HG03565 (cell line): ENCODE results near the gene TACO1.
A peak's percentile ranks its signal among the peaks of the same experiment; 100 is the strongest.

Experiments used
- ATAC-seq: cut with Tn5 transposase; IDR thresholded peaks from one replicate; pipeline ENCODE4 v1.9.1; 2021; ENCODE audit warnings: mild to moderate bottlenecking, moderate library complexity; ENCODE audit not compliant: unreplicated experiment

Gene TACO1

GRCh38 chr17:63598281-63598680 is 2.4 kb upstream of the TACO1 start:
- ATAC-seq = no peak

- ATAC-seq = no peak
Observed at GRCh38 chr17:63601439-63602371, 1.0 kb downstream of the TACO1 start.

- no peak for ATAC-seq
Observed at GRCh38 chr17:63609816-63610573, 9.3 kb downstream of the TACO1 start.

- no peak for ATAC-seq
Observed at GRCh38 chr17:63610854-63611253, 10.2 kb downstream of the TACO1 start.

GRCh38 chr17:63611354-63611753 is 10.7 kb downstream of the TACO1 start:
- ATAC-seq = no peak

- no peak for ATAC-seq
Observed at GRCh38 chr17:63613663-63614062, 13.0 kb downstream of the TACO1 start.

GRCh38 chr17:63621229-63621683 is 20.6 kb downstream of the TACO1 start:
- ATAC-seq = no peak

GRCh38 chr17:63621684-63622573 is 21.2 kb downstream of the TACO1 start, which contains the start of gene MAP3K3:
MAP3K3 (plus strand) TSS chr17:63622417; CDS start chr17:63622760, 343 bp downstream.
- peak; percentile 93 for ATAC-seq

GRCh38 chr17:63622574-63623390 is 22.1 kb downstream of the TACO1 start:
- ATAC-seq = peak; percentile 14

GRCh38 chr17:63623786-63624530 is 23.3 kb downstream of the TACO1 start:
- no peak for ATAC-seq

- ATAC-seq = no peak
Observed at GRCh38 chr17:63624531-63624880, 23.8 kb downstream of the TACO1 start.

GRCh38 chr17:63626551-63627180 is 26.0 kb downstream of the TACO1 start:
- ATAC-seq = no peak

GRCh38 chr17:63629627-63630026 is 28.9 kb downstream of the TACO1 start:
- ATAC-seq = no peak

- no peak for ATAC-seq
Observed at GRCh38 chr17:63631062-63631461, 30.4 kb downstream of the TACO1 start.

- no peak for ATAC-seq
Observed at GRCh38 chr17:63631626-63632025, 30.9 kb downstream of the TACO1 start.

- no peak for ATAC-seq
Observed at GRCh38 chr17:63633742-63634141, 33.0 kb downstream of the TACO1 start.

GRCh38 chr17:63634163-63634562 is 33.5 kb downstream of the TACO1 start:
- no peak for ATAC-seq

GRCh38 chr17:63634816-63635215 is 34.1 kb downstream of the TACO1 start:
- no peak for ATAC-seq

GRCh38 chr17:63635290-63635689 is 34.6 kb downstream of the TACO1 start:
- ATAC-seq = no peak
